ENCODE measurements around the gene SUSD4. TPM values are rescaled to one million over a fixed set of nuclear protein-coding genes. Genes with fewer than 3 reads are reported as not detected.

Gene SUSD4
- polyA plus RNA-seq, 4 donors = 0.27 to 1.5 (median 0.61) TPM; not detected in 1

DNA sequence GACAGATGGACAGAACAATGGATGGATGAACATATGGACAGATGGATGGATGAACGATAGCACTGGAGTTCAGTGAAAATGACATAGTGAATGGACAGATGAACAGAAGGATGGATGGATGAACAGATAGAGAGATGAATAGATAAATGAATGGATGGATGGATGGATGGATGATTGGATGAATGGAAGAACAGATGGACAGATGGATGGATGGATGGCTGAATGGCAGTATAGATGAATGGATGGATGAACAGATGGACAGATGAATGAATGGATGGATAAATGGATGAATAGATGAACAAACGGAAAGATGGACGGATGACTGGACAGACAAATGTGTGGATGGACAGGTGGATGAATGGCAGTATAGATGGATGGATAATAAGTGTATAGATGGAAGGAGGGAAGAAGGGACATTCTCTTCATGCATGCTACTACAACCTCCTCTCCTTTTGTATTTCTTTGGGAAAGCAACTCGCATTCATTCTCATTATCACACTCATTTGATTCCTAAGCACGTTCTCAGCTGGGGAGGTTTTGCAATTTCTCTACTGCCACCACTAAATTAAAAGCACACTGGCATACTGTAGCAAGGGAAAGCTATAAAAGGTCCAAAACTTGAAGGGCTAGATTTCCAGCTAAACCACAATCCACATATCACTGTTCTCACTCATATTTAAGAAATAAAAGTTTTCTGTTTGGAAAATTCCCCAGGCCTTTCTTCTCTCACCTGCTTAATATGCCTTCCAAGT lies 34.1 kb downstream of the SUSD4 start:
- Histone ChIP-seq H3K4me3 (ENCODE audit: low read depth in 1 of 3, low read length in 3 of 3) (no peak overlapping the region), H3K27me3 (ENCODE audit: control insufficient read depth in 3 of 3, insufficient read depth in 3 of 3, low read length in 3 of 3) (no peaks in the 10 kb centered on the region), H3K36me3 (ENCODE audit: control insufficient read depth in 3 of 3, insufficient read depth in 2 of 3, low read depth in 1 of 3, low read length in 3 of 3) (no peaks in the 10 kb centered on the region), H3K4me1 (ENCODE audit: control insufficient read depth in 3 of 3, insufficient read depth in 2 of 3, low read depth in 1 of 3, low read length in 2 of 3) (no peaks in the 10 kb centered on the region), H3K9me3 (ENCODE audit: control insufficient read depth in 2 of 2, insufficient read depth in 1 of 2, low read depth in 1 of 2, low read length in 1 of 2) (no peaks in the 10 kb centered on the region), H3K27ac (ENCODE audit: low read depth in 1 of 3, low read length in 2 of 3) (no peak overlapping the region)
- WGBS, 3 donors = 88 to 92% (median 89%) methylated on average over 5 of the region's 5 CpGs
- DNase-seq (no peak), FAIRE-seq (no peak)

DNA sequence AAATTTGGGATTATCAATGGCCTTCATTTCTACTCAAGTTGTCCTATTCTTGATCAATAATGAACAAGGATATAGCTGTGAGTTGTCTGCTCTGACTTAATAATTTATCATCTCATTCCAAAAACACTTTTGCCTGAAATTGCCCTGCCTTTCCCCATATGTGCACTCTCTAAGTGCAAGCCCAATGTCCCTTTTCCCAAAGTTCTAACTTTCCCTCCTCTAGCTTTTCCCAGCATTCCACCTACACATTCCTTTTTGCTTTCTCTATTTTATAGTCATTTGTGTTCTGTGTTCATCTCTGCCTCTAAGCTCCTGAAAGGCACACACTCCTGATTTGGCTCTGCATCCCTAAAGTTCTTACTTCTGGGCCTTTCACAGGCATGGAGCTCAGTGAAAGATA lies 34.7 kb downstream of the SUSD4 start:
- DNase-seq (no peak), FAIRE-seq (no peak)
- Histone ChIP-seq H3K4me1 (ENCODE audit: control insufficient read depth in 3 of 3, insufficient read depth in 2 of 3, low read depth in 1 of 3, low read length in 2 of 3) (no peaks in the 10 kb centered on the region), H3K9me3 (ENCODE audit: control insufficient read depth in 2 of 2, insufficient read depth in 1 of 2, low read depth in 1 of 2, low read length in 1 of 2) (no peaks in the 10 kb centered on the region), H3K4me3 (ENCODE audit: low read depth in 1 of 3, low read length in 3 of 3) (no peak overlapping the region), H3K27ac (ENCODE audit: low read depth in 1 of 3, low read length in 2 of 3) (no peak overlapping the region), H3K36me3 (ENCODE audit: control insufficient read depth in 3 of 3, insufficient read depth in 2 of 3, low read depth in 1 of 3, low read length in 3 of 3) (no peaks in the 10 kb centered on the region), H3K27me3 (ENCODE audit: control insufficient read depth in 3 of 3, insufficient read depth in 3 of 3, low read length in 3 of 3) (no peaks in the 10 kb centered on the region)

DNA sequence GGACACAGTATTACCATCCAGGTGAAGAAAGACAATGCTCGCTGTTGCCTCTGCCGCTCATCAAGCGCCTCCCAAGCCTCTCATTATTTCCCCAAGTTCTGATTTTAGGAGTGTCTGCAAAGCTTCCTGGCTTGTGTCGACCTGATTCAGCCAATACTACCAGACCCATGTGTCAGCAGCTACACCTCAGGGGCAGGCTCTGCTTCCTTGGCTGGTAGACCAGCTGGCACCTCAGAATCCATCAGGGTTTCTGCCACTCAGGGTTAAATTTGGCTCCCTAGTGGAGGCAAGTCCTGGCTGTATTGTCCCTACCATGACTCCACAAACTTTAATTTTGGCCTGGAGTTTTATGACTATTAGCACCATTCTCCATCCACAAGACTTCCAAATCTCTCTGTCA lies 35.4 kb downstream of the SUSD4 start:
- Histone ChIP-seq H3K9me3 (ENCODE audit: control insufficient read depth in 2 of 2, insufficient read depth in 1 of 2, low read depth in 1 of 2, low read length in 1 of 2) (no peaks in the 10 kb centered on the region), H3K4me3 (ENCODE audit: low read depth in 1 of 3, low read length in 3 of 3) (no peak overlapping the region), H3K4me1 (ENCODE audit: control insufficient read depth in 3 of 3, insufficient read depth in 2 of 3, low read depth in 1 of 3, low read length in 2 of 3) (no peaks in the 10 kb centered on the region), H3K36me3 (ENCODE audit: control insufficient read depth in 3 of 3, insufficient read depth in 2 of 3, low read depth in 1 of 3, low read length in 3 of 3) (no peaks in the 10 kb centered on the region), H3K27ac (ENCODE audit: low read depth in 1 of 3, low read length in 2 of 3) (no peak overlapping the region), H3K27me3 (ENCODE audit: control insufficient read depth in 3 of 3, insufficient read depth in 3 of 3, low read length in 3 of 3) (no peaks in the 10 kb centered on the region)
- 77 to 86% (median 85%) methylated on average over 4 of the region's 4 CpGs for WGBS, 3 donors
- DNase-seq = no peak
- FAIRE-seq = no peak

DNA sequence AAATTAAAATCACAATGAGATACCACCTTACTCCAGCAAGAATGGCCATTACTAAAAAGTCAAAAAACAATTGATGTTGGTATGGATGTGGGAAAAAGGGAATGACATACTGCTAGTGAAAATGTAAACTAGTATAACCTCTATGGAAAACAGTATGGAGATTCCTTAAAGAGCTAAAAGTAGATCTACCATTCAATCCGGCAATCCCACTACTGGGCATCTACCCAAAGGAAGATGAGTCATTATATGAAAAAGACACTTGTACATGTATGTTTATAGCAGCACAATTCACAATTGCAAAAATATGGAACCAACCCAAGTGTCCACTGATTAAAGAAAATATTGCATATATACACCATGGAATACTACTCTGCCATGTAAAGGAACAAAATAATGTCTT lies 37.2 kb downstream of the SUSD4 start:
- no peaks in the 10 kb centered on the region for H3K9me3 ChIP-seq (ENCODE audit: control insufficient read depth in 2 of 2, insufficient read depth in 1 of 2, low read depth in 1 of 2, low read length in 1 of 2)
- FAIRE-seq = no peak
- no peaks in the 10 kb centered on the region for H3K4me1 ChIP-seq (ENCODE audit: control insufficient read depth in 3 of 3, insufficient read depth in 2 of 3, low read depth in 1 of 3, low read length in 2 of 3)
- no peak overlapping the region for H3K27ac ChIP-seq (ENCODE audit: low read depth in 1 of 3, low read length in 2 of 3)
- DNase-seq = no peak
- H3K36me3 ChIP-seq (ENCODE audit: control insufficient read depth in 3 of 3, insufficient read depth in 2 of 3, low read depth in 1 of 3, low read length in 3 of 3) = no peaks in the 10 kb centered on the region
- WGBS, 3 donors = 57 to 74% (median 66%) methylated on average over 1 of the region's 1 CpG
- peaks cover 0 to 2% (median 0%) of the 10 kb centered on the region in 3 donors for H3K27me3 ChIP-seq (ENCODE audit: control insufficient read depth in 3 of 3, insufficient read depth in 3 of 3, low read length in 3 of 3)
- H3K4me3 ChIP-seq (ENCODE audit: low read depth in 1 of 3, low read length in 3 of 3) = no peak overlapping the region

DNA sequence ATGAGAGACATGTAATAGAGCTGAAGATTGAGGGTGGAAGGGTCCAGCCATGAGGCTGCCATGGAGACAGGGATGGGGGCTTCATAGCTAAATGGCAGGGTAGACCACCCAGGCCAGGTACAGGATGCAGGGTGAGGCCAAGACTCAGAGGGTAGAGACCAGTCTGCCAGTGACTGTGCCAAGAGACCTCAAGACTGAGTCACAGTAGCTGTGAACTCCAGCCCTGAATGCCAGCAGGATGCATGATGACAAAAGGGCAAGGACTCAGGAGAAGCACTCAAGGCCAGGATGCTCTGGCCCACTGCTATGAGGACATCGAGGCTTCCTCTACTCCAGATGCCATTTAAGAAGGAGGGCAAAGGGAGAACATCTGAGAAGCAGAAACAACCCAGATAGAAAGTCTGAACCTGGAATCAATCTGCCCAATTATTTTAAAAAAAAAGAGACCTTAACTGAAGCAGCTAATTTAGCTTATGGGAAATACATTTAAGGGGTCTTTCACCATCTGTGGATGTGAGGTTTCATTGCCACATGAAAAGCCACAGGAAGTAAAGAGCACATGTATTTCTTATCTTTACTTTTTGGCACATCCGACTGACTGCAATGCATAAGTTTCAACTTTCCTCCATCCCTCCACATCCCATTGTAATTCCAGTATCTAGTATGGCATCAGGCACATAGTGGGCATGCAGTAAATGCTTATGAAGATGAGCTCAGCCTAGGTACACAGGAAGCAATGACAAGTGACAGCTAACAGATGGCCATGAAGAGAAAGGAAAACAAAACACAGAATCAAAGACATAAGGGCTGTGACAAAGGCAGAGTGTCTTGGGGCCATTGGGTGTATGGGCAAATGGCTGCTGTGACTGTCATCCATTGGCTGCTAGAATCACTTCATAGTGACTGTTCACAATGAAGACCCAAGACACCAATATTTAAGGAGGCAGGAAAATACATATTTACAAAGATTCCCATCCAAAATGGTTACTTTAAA lies 40.2 kb downstream of the SUSD4 start:
- Histone ChIP-seq H3K27ac (ENCODE audit: low read depth in 1 of 3, low read length in 2 of 3) (no peak overlapping the region), H3K4me3 (ENCODE audit: low read depth in 1 of 3, low read length in 3 of 3) (no peak overlapping the region), H3K4me1 (ENCODE audit: control insufficient read depth in 3 of 3, insufficient read depth in 2 of 3, low read depth in 1 of 3, low read length in 2 of 3) (no peaks in the 10 kb centered on the region), H3K9me3 (ENCODE audit: control insufficient read depth in 2 of 2, insufficient read depth in 1 of 2, low read depth in 1 of 2, low read length in 1 of 2) (no peaks in the 10 kb centered on the region), H3K36me3 (ENCODE audit: control insufficient read depth in 3 of 3, insufficient read depth in 2 of 3, low read depth in 1 of 3, low read length in 3 of 3) (no peaks in the 10 kb centered on the region), H3K27me3 (ENCODE audit: control insufficient read depth in 3 of 3, insufficient read depth in 3 of 3, low read length in 3 of 3) (peaks cover 0 to 2% (median 0%) of the 10 kb centered on the region in 3 donors)
- FAIRE-seq = no peak
- no peak for DNase-seq
- WGBS, 3 donors = 35 to 46% (median 41%) methylated on average over 2 of the region's 2 CpGs

DNA sequence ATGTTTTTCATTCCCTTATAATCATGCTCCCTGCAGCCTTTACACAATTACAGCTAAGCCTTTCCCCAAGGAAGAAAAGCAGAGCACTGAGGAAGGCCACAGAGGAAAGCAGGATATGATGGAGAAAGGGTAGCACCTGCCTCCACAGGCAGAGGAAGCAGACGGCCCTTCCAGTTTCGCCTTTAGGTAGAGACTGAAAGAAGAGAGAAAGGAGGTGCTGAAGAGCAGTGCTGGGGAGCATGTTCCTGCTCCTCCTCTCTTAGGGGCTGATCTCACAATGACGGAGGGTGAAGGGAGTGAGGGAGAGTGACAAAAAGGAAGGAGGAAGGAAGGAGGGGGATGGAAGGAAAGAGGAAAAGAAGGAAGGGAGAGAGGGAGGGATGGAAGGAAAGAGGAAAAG lies 41.1 kb downstream of the SUSD4 start:
- WGBS, 3 donors = 52 to 58% (median 57%) methylated on average over 3 of the region's 3 CpGs
- FAIRE-seq (no peak), DNase-seq (no peak)
- Histone ChIP-seq H3K36me3 (ENCODE audit: control insufficient read depth in 3 of 3, insufficient read depth in 2 of 3, low read depth in 1 of 3, low read length in 3 of 3) (no peaks in the 10 kb centered on the region), H3K27me3 (ENCODE audit: control insufficient read depth in 3 of 3, insufficient read depth in 3 of 3, low read length in 3 of 3) (peaks cover 0 to 2% (median 0%) of the 10 kb centered on the region in 3 donors), H3K4me1 (ENCODE audit: control insufficient read depth in 3 of 3, insufficient read depth in 2 of 3, low read depth in 1 of 3, low read length in 2 of 3) (no peaks in the 10 kb centered on the region), H3K4me3 (ENCODE audit: low read depth in 1 of 3, low read length in 3 of 3) (no peak overlapping the region), H3K27ac (ENCODE audit: low read depth in 1 of 3, low read length in 2 of 3) (no peak overlapping the region), H3K9me3 (ENCODE audit: control insufficient read depth in 2 of 2, insufficient read depth in 1 of 2, low read depth in 1 of 2, low read length in 1 of 2) (no peaks in the 10 kb centered on the region)

DNA sequence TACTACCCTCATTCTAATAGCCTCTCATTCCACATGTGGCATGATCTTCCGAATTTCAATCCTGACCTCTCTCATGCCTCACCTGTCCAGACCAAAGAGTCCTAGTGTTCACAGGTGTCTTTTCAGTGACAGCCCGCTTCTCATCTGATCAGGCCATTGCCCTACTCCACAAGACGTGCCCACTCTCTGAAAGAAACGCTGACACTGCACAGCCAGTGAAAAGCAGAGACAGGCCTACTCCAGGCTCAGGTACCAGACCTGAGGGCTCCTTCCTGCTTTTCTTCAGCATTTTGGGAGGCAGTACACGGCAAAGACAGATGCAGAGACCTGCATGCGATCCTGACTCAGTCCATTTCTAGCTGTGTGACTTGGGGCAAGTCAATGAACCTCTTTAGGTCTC lies 43.0 kb downstream of the SUSD4 start:
- DNase-seq (no peak), FAIRE-seq (no peak)
- Histone ChIP-seq H3K27me3 (ENCODE audit: control insufficient read depth in 3 of 3, insufficient read depth in 3 of 3, low read length in 3 of 3) (peaks cover 0 to 2% (median 0%) of the 10 kb centered on the region in 3 donors), H3K36me3 (ENCODE audit: control insufficient read depth in 3 of 3, insufficient read depth in 2 of 3, low read depth in 1 of 3, low read length in 3 of 3) (no peaks in the 10 kb centered on the region), H3K9me3 (ENCODE audit: control insufficient read depth in 2 of 2, insufficient read depth in 1 of 2, low read depth in 1 of 2, low read length in 1 of 2) (no peaks in the 10 kb centered on the region), H3K4me3 (ENCODE audit: low read depth in 1 of 3, low read length in 3 of 3) (no peak overlapping the region), H3K4me1 (ENCODE audit: control insufficient read depth in 3 of 3, insufficient read depth in 2 of 3, low read depth in 1 of 3, low read length in 2 of 3) (no peaks in the 10 kb centered on the region), H3K27ac (ENCODE audit: low read depth in 1 of 3, low read length in 2 of 3) (no peak overlapping the region)
- WGBS, 3 donors = 76 to 90% (median 88%) methylated on average over 6 of the region's 6 CpGs

DNA sequence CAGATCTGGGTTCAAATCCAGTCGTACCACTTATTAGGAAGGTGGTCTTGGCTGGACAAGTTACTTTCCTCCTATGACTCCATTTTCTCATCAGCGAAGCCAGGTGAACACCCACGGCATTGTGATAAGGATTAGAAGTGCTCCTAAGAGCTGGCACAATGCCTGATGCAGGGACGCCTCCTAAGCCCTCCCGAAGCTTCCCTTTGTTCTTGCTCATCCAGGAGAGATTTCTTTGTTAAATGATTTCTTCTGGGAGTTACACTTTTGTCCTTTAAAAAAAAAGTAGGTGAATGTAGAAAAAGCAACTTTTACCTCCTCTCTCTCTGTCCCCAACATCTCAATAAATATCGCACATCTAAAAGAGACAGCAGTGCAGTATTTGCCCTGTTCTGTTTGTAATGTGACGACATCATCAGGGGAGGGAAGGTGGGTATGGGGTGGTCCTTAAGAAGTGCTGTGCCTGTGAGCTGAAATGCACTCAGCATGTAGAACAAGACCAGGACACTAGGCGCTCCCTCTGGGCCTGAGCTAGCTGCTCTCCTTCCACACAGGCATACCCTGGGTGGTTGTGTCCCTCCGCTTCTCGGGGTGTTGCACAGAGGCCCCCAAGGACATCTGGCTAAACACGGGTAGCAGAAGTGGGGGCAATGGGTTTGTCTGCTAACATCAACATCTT lies 43.9 kb downstream of the SUSD4 start:
- peaks cover 0 to 2% (median 0%) of the 10 kb centered on the region in 3 donors for H3K27me3 ChIP-seq (ENCODE audit: control insufficient read depth in 3 of 3, insufficient read depth in 3 of 3, low read length in 3 of 3)
- DNase-seq (no peak), FAIRE-seq (no peak)
- no peaks in the 10 kb centered on the region for H3K36me3 ChIP-seq (ENCODE audit: control insufficient read depth in 3 of 3, insufficient read depth in 2 of 3, low read depth in 1 of 3, low read length in 3 of 3)
- no peak overlapping the region for H3K27ac ChIP-seq (ENCODE audit: low read depth in 1 of 3, low read length in 2 of 3)
- no peaks in the 10 kb centered on the region for H3K4me1 ChIP-seq (ENCODE audit: control insufficient read depth in 3 of 3, insufficient read depth in 2 of 3, low read depth in 1 of 3, low read length in 2 of 3)
- H3K9me3 ChIP-seq (ENCODE audit: control insufficient read depth in 2 of 2, insufficient read depth in 1 of 2, low read depth in 1 of 2, low read length in 1 of 2) = no peaks in the 10 kb centered on the region
- H3K4me3 ChIP-seq (ENCODE audit: low read depth in 1 of 3, low read length in 3 of 3) = no peak overlapping the region
- 75 to 78% (median 76%) methylated on average over 11 of the region's 11 CpGs for WGBS, 3 donors
